Measurements from ENCODE around the gene ADGRG1.

Gene ADGRG1

GRCh38 chr16:57640612-57641011, 12.2 kb downstream of the ADGRG1 start (continued):
- TF ChIP-seq ZNF26 (tag by site-specific recombination; IDR thresholded peaks at IDR 0.05) (no peak), ZNF202 (tag by site-specific recombination; IDR thresholded peaks at IDR 0.05; ENCODE audit: borderline replicate concordance) (no peak), ZNF580 (tag by site-specific recombination; IDR thresholded peaks at IDR 0.05) (no peak), ZNF549 (tag by site-specific recombination; IDR thresholded peaks at IDR 0.05) (no peak), ZFHX2 (tag by site-specific recombination; conservative IDR thresholded peaks at IDR 0.05) (no peak), BCL11A (tag by site-specific recombination; IDR thresholded peaks at IDR 0.05; ENCODE audit: low read depth) (no peak), ZNF518A (tag by site-specific recombination; conservative IDR thresholded peaks at IDR 0.05; ENCODE audit: low read depth) (no peak), ZNF423 (tag by site-specific recombination; IDR thresholded peaks at IDR 0.05) (no peak), ZNF660 (tag by site-specific recombination; IDR thresholded peaks at IDR 0.05) (no peak), ZNF596 (tag by site-specific recombination; IDR thresholded peaks at IDR 0.05) (no peak), ZNF623 (tag by site-specific recombination; IDR thresholded peaks at IDR 0.05) (no peak)

- H3K36me3 ChIP-seq (ENCODE audit: control insufficient read depth in 2 of 2, insufficient read depth in 1 of 2, low read length in 2 of 2), result no peaks in the 10 kb centered on the region
- H3K27ac ChIP-seq (ENCODE audit: extremely low read depth, low read depth, low read length), result no peak overlapping the region
- CTCF ChIA-PET, result no interaction called here
- no peaks in the 10 kb centered on the region for H3K9me3 ChIP-seq (ENCODE audit: control insufficient read depth, insufficient read depth, low read depth, low read length)
- POLR2A ChIA-PET, result no interaction called here
- no peak for TF ChIP-seq ZNF398 (tag by site-specific recombination; IDR thresholded peaks at IDR 0.05)
- TF ChIP-seq ZNF239 (tag by site-specific recombination; IDR thresholded peaks at IDR 0.05), result peak; percentile 99
- peak; percentile 70 for TF ChIP-seq PRDM4 (tag by site-specific recombination; IDR thresholded peaks at IDR 0.05)
- no peak overlapping the region for H3K4me3 ChIP-seq (ENCODE audit: low read depth, low read length)
- no peaks in the 10 kb centered on the region for H3K4me1 ChIP-seq (ENCODE audit: control insufficient read depth, insufficient read depth, low read length)
These were observed 14.0 kb downstream of the ADGRG1 start for GRCh38 chr16:57642160-57643135.
